Fibroblast of lung (primary cell): ENCODE results near the gene FITM2. TPM values are rescaled to one million over a fixed set of nuclear protein-coding genes. Genes with fewer than 3 reads are reported as not detected.

Experiments used
- DNase-seq, 2 donors: peaks; one replicate each; pipeline versions ENCODE4 v3.0.0 to v3.0.0-alpha.2; 2010; ENCODE audit warnings: low read depth in 2 of 2
- H2AFZ ChIP-seq: 2 replicates; pipeline ENCODE4 v1.5.1; 2012; ENCODE audit warnings: low read length, control low read depth, inconsistent platforms
- H3K27ac ChIP-seq: 2 replicates; pipeline ENCODE4 v1.5.1; 2011; ENCODE audit warnings: low read length, control low read depth; ENCODE audit not compliant: insufficient read depth
- H3K27me3 ChIP-seq: 2 replicates; pipeline ENCODE4 v1.5.1; 2011; ENCODE audit warnings: mild to moderate bottlenecking, low read length; ENCODE audit not compliant: control insufficient read depth, insufficient read depth
- H3K36me3 ChIP-seq: 2 replicates; pipeline ENCODE4 v1.5.1; 2011; ENCODE audit warnings: low read length; ENCODE audit not compliant: control insufficient read depth, insufficient read depth
- H3K4me1 ChIP-seq: 2 replicates; pipeline ENCODE4 v1.5.1; 2011; ENCODE audit warnings: low read length; ENCODE audit not compliant: control insufficient read depth, insufficient read depth; ENCODE audit errors: extremely low read depth
- H3K4me2 ChIP-seq: 2 replicates; pipeline ENCODE4 v1.5.1; 2011; ENCODE audit warnings: low read length, control low read depth; ENCODE audit not compliant: insufficient read depth; ENCODE audit errors: extremely low read depth
- H3K4me3 ChIP-seq, 4 experiments: fragments of 200-600 bp in 1 of 4; sonication (generic) in 1 of 4; replicated peaks in 1 of 4; 2 replicates each; pipeline ENCODE4 v1.5.1; 2011 to 2016; ENCODE audit warnings: low read length in 4 of 4, low read depth in 3 of 4, mild to moderate bottlenecking in 3 of 4, control low read depth in 2 of 4, inconsistent platforms in 1 of 4, mixed read lengths in 1 of 4; ENCODE audit not compliant: insufficient read depth in 1 of 4; ENCODE audit errors: control extremely low read depth in 1 of 4
- H3K79me2 ChIP-seq: 2 replicates; pipeline ENCODE4 v1.5.1; 2012; ENCODE audit warnings: mild to moderate bottlenecking, low read length, inconsistent platforms; ENCODE audit not compliant: control insufficient read depth, insufficient read depth
- H3K9ac ChIP-seq: 2 replicates; pipeline ENCODE4 v1.5.1; 2011; ENCODE audit warnings: mild to moderate bottlenecking, low read length, control low read depth; ENCODE audit not compliant: insufficient read depth
- H3K9me3 ChIP-seq: 2 replicates; pipeline ENCODE4 v1.5.1; 2012; ENCODE audit warnings: low read depth, low read length; ENCODE audit not compliant: control insufficient read depth, insufficient read depth
- H4K20me1 ChIP-seq: 2 replicates; pipeline ENCODE4 v1.5.1; 2011; ENCODE audit warnings: low read length; ENCODE audit not compliant: control insufficient read depth, insufficient read depth; ENCODE audit errors: extremely low read depth
- CTCF ChIP-seq, 2 donors: IDR thresholded peaks in 1 of 2; conservative IDR thresholded peaks in 1 of 2; 1 replicate in 1 of 2; 2 replicates in 1 of 2; pipeline ENCODE4 v1.5.1; 2011 to 2012; ENCODE audit warnings: low read length in 2 of 2, control low read depth in 1 of 2, inconsistent platforms in 1 of 2, low read depth in 1 of 2, mild to moderate bottlenecking in 1 of 2
- EZH2 ChIP-seq: IDR thresholded peaks from 2 replicates; pipeline ENCODE4 v1.5.1; 2012; ENCODE audit warnings: low read length, control low read depth, mild to moderate bottlenecking; ENCODE audit errors: missing control alignments
- polyA plus RNA-seq, 2 donors: library from polyadenylated mRNA; depleted of rRNA in 1 of 2; stranded (reverse) in 1 of 2; unstranded in 1 of 2; fragments of >200 nt; gene quantifications; 2 replicates each; pipeline ENCODE4 v1.2.1, GENCODE V29; 2011 to 2012; ENCODE audit warnings: missing spikeins in 1 of 2
- total RNA-seq: library from RNA; depleted of rRNA; stranded (reverse); fragments of >200 nt; gene quantifications from 2 replicates; pipeline ENCODE4 v1.2.1, GENCODE V29; 2014

FITM2 gene
- total and polyA plus RNA-seq, 2 donors (not counting 1 experiment from before 2014, with no cell fraction given) = 8.6 to 9.7 TPM

- H3K9ac ChIP-seq = no peak overlapping the region
- H4K20me1 ChIP-seq = no peaks in the 10 kb centered on the region
- no peak overlapping the region for H3K27ac ChIP-seq
- H3K27me3 ChIP-seq = no peaks in the 10 kb centered on the region
- DNase-seq = no peak
- no peak overlapping the region for H2AFZ ChIP-seq
- H3K4me1 ChIP-seq = no peaks in the 10 kb centered on the region
- H3K79me2 ChIP-seq = no peaks in the 10 kb centered on the region
- no peaks in the 10 kb centered on the region for H3K9me3 ChIP-seq
- H3K36me3 ChIP-seq = no peaks in the 10 kb centered on the region
- no peak for TF ChIP-seq EZH2
- H3K4me3 ChIP-seq = no peak overlapping the region
- no peak overlapping the region for H3K4me2 ChIP-seq
Measured at GRCh38 chr20:44255942-44256341, 55.1 kb downstream of the FITM2 start.

- Histone ChIP-seq H3K36me3 (no peaks in the 10 kb centered on the region), H3K79me2 (no peaks in the 10 kb centered on the region), H3K27me3 (no peaks in the 10 kb centered on the region), H3K9me3 (no peaks in the 10 kb centered on the region), H3K4me2 (no peak overlapping the region), H3K4me3 (no peak overlapping the region), H3K9ac (no peak overlapping the region), H3K27ac (no peak overlapping the region), H4K20me1 (no peaks in the 10 kb centered on the region), H2AFZ (no peak overlapping the region), H3K4me1 (no peaks in the 10 kb centered on the region)
- TF ChIP-seq CTCF (conservative IDR thresholded peaks at IDR 0.05 in 1 of 2, IDR thresholded peaks at IDR 0.05 in 1 of 2; ENCODE audit: low read depth in 1 of 2, low read length in 2 of 2) (no peak), EZH2 (no peak)
- DNase-seq = no peak
Measured at GRCh38 chr20:44254073-44254472, 56.9 kb downstream of the FITM2 start.

GRCh38 chr20:44253528-44253927 is 57.5 kb downstream of the FITM2 start:
- Histone ChIP-seq H4K20me1 (no peaks in the 10 kb centered on the region), H2AFZ (no peak overlapping the region), H3K27me3 (no peaks in the 10 kb centered on the region), H3K27ac (no peak overlapping the region), H3K36me3 (no peaks in the 10 kb centered on the region), H3K4me3 (no peak overlapping the region), H3K79me2 (no peaks in the 10 kb centered on the region), H3K4me1 (no peaks in the 10 kb centered on the region), H3K9ac (no peak overlapping the region), H3K9me3 (no peaks in the 10 kb centered on the region), H3K4me2 (no peak overlapping the region)
- no peak for DNase-seq
- no peak for TF ChIP-seq EZH2
- no peak for TF ChIP-seq CTCF (conservative IDR thresholded peaks at IDR 0.05 in 1 of 2, IDR thresholded peaks at IDR 0.05 in 1 of 2; ENCODE audit: low read depth in 1 of 2, low read length in 2 of 2)

Other genes with a start within 250 kb of the FITM2 start
- 0.51 and 0.66 TPM in 2 replicates for gene JPH2, start 124.0 kb downstream of the FITM2 start, total RNA-seq
- 0.51 and 4.9 TPM in 2 replicates for gene JPH2, start 124.0 kb downstream of the FITM2 start, polyA plus RNA-seq
- gene OSER1, start 100.4 kb downstream of the FITM2 start, total RNA-seq = 63.2 and 73.2 TPM in 2 replicates
- 50.9 and 53.5 TPM in 2 replicates for gene OSER1, start 100.4 kb downstream of the FITM2 start, polyA plus RNA-seq
- gene GDAP1L1, start 63.9 kb downstream of the FITM2 start, total RNA-seq = not detected in 2 replicates
- gene GDAP1L1, start 63.9 kb downstream of the FITM2 start, polyA plus RNA-seq = not detected in 2 replicates
- gene R3HDML, start 25.8 kb upstream of the FITM2 start, total RNA-seq = not detected in 2 replicates
- gene R3HDML, start 25.8 kb upstream of the FITM2 start, polyA plus RNA-seq = not detected in 2 replicates
- gene HNF4A, start 44.5 kb upstream of the FITM2 start, total RNA-seq = not detected in 2 replicates
- gene HNF4A, start 44.5 kb upstream of the FITM2 start, polyA plus RNA-seq = not detected in 2 replicates
- 10.3 and 12.6 TPM in 2 replicates for gene TTPAL, start 164.7 kb upstream of the FITM2 start, total RNA-seq
- 11.9 and 12.3 TPM in 2 replicates for gene TTPAL, start 164.7 kb upstream of the FITM2 start, polyA plus RNA-seq
- 107 and 120 TPM in 2 replicates for gene SERINC3, start 210.9 kb upstream of the FITM2 start, total RNA-seq
- 194 and 238 TPM in 2 replicates for gene SERINC3, start 210.9 kb upstream of the FITM2 start, polyA plus RNA-seq